NCI-H82 treated with DMSO at 0.1 percent for 48 hours (cell line): Measurements from ENCODE around the gene TMC8.
A peak's percentile ranks its signal among the peaks of the same experiment; 100 is the strongest.
"Not testable (repeated sequence)": the region's sequence is repeated elsewhere in the genome, so short reads cannot be mapped to it uniquely, and the experiment has no call there.

ENCODE experiments used
- DNase-seq: peaks from one replicate; lab custom pipeline; 2025; ENCODE audit not compliant: unreplicated experiment; lab: John Stamatoyannopoulos, UW

TMC8 gene

DNA sequence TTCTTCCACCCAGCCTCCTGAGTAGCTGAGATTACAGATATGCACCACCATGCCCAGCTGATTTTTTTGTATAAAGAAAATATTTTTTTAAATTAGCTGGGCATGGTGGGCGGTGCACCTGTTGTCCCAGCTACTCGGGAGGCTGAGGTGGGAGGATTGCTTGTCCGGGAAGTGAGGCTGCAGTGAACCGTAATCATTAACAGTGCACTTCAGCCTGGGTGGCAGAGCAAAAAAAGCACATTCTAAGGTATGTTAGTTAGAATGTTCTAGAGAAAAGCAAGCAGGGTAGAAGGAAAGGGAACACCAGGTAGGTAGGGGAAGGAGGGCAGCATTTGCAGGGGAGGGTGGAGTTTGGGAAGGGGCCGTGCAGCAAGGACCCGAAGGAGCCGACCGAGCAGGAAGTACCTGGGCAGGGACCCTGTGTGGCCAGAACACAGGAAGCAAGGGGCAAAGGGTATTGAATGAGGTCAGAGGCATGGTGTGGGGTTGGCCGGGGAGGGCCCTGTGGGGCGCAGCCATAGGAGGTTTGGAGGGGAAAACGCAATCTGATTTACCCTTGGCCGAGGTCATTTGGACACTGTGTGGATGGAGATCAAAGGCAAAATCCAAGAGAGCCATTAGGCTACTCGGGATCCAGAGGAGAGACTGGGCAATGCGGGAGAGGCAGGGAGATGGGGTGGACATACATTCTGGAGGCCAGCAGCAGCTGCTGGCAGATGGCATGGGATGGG, 17.9 kb downstream of the TMC8 start:
- no peak for DNase-seq

DNA sequence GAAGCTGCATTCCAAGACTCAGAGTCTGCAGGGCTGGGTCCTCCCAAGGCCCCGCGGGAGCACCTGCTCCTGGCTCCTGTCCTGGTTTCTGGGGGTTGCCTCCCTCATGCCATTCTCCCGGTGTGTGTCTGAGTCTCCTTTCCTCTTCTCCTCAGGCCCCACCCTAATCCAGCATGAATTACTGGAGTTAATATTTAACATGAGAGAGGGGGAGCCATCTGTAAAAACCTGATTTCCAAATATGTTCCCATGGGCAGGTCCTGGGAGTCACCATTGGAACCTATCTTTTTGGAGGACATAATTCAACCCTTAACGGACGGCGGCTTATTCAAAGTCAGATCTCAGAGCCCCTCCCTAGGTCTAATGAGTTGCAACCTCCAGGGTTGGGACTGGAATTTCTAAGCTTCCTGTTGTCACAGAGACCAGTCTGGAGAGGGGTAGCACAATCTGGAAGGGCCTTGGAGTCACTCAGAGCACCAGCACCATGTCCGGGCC, 21.0 kb downstream of the TMC8 start:
- DNase-seq = no peak

GRCh38 chr17:78154903-78155811, 24.6 kb downstream of the TMC8 start:
- no peak for DNase-seq

- DNase-seq = no peak
These were observed 29.1 kb downstream of the TMC8 start for GRCh38 chr17:78159575-78160158.

DNA sequence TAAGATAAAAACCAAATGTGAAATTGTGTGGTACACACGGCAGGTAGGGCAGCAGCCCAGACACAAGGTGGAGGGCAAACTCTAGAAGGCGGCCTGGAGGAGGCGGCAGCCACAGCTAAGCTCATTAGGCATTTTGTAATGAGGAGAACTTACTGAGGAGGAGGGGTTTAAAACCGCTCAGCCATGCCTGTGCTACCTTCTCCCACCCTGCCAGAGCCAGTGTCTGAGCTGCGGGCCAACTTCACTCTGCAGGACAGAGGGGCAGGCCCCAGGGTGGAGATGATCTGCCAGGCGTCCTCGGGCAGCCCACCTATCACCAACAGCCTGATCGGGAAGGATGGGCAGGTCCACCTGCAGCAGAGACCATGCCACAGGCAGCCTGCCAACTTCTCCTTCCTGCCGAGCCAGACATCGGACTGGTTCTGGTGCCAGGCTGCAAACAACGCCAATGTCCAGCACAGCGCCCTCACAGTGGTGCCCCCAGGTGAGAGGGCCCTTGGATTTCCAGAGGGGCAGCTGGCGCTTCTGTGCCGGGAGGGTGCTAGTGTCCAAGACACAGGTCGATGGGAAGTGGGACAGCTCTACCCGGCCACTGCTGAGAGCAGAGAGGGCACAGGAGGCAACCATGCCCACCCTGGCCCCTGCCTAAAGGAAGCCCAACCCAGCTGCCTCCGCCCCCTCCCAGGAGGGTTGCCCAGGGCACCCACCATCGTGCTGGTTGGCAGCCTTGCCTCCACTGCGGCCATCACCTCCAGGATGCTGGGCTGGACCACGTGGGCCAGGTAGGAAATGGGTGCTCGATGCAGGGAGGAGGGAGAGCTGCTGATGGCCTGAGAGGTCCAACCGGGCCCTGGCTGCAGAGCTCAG, 33.5 kb downstream of the TMC8 start:
- no peak for DNase-seq

- DNase-seq = no peak
These were observed 34.4 kb downstream of the TMC8 start for GRCh38 chr17:78164748-78165607.

DNA sequence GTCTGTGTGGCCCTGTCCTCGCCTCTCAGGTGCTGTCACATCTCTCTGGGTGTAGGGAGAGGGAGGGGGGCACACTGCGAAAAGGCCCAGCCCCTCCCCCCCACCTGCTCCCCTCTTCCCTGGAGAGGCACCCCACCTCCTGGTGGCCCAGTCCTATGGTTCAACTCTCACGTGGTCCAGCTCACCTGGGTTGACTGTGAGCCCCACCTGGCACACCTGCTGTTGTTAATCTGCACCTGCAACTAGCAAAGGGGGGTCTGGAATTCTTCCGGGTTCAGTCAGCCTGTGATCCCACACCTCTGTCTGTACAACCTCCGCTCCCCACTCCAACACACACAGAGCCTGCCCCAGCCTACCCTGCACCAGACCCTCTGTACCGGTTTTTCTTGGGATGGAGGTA, 35.8 kb downstream of the TMC8 start:
- no peak for DNase-seq

- peak; percentile 47 for DNase-seq
These were observed 37.8 kb downstream of the TMC8 start, which contains the start of gene SYNGR2 for GRCh38 chr17:78168242-78168902. Gene SYNGR2, plus strand, starts transcription at chr17:78168581. Its CDS starts 36 bp downstream, at chr17:78168617.

DNA sequence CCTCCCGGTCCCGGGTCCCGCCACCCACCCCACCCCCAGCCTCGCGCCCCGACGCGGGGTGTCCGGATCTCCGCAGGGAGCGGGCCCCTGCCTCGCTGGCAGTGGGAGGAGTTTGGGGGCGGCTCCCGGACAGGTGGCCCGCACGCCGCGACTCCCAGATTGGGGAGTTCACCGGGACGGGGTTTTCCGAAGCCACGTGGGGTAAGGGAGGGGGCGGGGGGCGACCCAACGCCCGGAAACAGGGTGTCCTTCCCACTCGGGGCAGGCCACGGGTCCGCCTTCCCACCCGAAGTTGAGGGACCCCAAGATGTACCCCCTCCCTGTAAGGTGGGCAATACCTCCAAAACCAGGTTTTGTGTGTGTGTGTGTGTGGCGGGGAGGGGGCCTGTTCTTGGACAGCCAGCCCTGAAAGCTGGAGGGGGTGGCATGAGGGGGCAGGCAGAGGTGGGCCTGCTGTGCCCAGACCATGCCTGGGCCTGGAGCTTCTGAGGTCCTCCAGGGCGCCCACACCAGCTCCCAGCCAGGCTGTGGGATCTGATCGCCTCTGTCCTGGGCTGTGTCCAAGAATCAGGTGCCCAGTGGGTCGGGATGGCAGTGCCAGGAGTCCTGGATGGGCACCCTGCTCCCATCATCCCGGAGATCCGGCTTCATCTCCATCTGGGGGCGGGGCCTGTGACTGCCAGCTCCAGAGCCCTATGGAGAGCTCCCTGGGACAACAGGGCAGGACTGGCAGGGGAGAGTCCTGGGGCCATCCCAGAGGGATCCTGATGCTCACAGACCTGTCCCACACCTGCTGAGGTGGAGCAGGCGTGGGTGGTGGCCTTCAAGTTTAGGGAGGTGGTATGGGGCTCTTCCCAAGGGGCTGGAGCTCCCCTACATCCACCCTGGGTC, 38.6 kb downstream of the TMC8 start:
- DNase-seq = no peak

- no peak for DNase-seq
These were observed 40.4 kb downstream of the TMC8 start for GRCh38 chr17:78170692-78171590.

GRCh38 chr17:78171591-78172248, 41.1 kb downstream of the TMC8 start:
- not testable (repeated sequence) for DNase-seq

DNA sequence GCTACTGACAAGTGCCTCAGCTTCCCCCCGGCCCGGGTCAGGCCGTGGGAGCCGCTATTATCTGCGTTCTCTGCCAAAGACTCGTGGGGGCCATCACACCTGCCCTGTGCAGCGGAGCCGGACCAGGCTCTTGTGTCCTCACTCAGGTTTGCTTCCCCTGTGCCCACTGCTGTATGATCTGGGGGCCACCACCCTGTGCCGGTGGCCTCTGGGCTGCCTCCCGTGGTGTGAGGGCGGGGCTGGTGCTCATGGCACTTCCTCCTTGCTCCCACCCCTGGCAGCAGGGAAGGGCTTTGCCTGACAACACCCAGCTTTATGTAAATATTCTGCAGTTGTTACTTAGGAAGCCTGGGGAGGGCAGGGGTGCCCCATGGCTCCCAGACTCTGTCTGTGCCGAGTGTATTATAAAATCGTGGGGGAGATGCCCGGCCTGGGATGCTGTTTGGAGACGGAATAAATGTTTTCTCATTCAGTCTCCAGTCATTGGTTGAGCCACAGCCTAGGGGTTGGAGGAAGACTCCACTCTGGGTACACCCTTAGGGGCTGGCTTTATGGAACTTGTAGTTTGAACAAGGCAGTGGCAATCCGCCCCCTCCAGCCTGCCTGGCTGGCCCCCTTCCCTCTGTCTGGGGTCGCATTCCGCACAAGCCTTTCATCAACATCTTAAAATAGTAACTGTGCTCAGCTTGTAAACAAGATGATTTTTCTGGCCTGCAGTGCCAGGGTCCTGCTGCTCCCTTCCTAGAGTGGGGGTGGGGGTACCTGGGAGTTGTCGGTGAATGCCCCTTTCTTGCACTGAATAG, 41.9 kb downstream of the TMC8 start:
- DNase-seq = no peak

DNA sequence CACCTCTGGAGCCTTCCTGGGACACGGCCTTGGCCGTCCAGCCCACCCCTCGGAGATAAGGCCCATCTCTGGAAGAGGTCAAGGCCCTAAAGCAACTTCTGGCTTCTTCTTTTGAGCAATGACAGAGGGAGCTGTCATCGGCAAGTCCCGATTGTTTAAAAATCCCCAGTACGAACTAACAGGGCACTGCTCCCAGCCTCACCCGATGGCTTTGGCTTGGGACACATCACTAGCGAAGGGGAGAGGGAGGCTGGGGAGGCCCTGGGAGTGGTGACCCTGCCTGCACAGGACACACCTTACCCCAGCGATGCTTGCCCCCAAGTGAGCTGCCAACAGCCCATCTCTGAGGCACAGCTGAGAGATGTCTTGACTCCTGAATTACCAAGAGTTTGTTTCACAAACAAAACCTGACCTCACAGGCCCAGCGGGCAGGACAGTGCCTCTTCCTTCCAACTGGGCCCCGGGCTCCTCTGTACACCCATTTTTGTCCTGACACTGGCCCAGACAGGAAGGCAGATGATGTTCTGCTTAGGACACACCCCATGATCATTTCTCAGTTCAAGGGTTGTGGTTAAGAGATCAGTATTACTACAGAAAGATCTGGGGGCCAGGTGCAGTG, 42.6 kb downstream of the TMC8 start:
- no peak for DNase-seq

DNA sequence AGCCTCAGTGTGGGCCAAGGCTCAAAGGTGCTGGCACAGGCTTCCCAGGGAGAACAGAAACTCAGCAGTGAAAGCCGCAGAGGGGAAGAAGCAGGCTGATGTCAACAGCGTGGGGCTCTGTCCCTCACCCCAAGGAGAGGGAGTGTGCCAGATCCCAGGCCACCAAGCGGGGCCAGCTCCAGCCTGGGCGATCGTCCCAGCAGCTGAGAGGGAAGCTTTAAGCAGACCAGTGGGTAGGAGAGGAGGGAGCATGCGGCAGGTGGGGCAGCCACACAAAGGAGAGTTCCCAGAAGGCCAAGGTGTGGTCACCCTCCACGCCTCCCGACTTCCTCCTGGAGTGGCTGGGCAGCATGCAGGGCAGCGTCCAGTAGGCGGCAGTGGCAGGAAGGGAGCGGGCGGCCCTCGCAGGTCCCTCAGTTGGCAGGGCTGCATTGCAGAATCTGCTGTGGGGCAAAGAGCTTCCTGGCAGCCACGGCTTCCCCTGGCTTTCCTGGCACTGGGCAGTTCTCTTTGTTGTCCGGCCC, 43.8 kb downstream of the TMC8 start:
- DNase-seq = no peak
